GM12892 (cell line): ENCODE measurements around the gene IQGAP2.

Source experiments
- POLR2A ChIP-seq: IDR thresholded peaks from 2 replicates; pipeline ENCODE4 v1.6.1; 2011; ENCODE audit warnings: low read depth, low read length, control low read depth
- POLR2AphosphoS5 ChIP-seq: IDR thresholded peaks from 2 replicates; pipeline ENCODE4 v1.6.1; 2011; ENCODE audit warnings: low read depth, low read length, control low read depth
- TAF1 ChIP-seq: IDR thresholded peaks from 2 replicates; pipeline ENCODE4 v1.6.1; 2011; ENCODE audit warnings: low read depth, mild to moderate bottlenecking, control low read depth, low read length, borderline replicate concordance

DNA sequence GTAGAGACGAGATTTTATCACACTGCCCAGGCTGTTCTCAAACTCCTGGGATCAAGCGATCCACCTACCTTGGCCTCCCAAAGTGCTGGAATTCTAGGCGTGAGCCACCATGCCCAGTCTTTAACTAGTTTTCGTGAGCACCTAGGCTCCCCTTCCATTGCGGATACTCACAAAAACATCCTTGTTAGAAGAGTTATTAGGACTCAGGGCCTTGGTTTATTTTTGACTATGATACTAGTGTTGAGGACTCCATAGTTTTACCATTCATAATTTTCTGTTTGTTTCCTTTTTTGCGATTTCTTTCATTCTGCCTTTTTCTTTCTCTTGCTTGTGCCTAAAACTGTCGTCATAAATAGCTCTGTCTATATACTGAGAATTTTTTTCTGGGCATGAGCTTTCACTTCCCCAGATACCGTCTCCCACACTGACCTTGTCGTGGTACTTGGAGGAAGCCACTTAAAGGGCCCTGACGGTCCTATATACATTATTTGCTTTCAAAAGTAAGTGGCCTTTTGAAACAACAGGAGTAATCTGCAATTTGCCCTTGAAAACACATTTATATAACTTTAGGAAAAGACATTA is 318.0 kb downstream of the IQGAP2 start:
- no peak for TF ChIP-seq POLR2AphosphoS5
- no peak for TF ChIP-seq TAF1
- TF ChIP-seq POLR2A = no peak
